ENCODE data around the gene ZMYND10.
A peak's percentile ranks its signal among the peaks of the same experiment; 100 is the strongest.

Gene ZMYND10

DNA sequence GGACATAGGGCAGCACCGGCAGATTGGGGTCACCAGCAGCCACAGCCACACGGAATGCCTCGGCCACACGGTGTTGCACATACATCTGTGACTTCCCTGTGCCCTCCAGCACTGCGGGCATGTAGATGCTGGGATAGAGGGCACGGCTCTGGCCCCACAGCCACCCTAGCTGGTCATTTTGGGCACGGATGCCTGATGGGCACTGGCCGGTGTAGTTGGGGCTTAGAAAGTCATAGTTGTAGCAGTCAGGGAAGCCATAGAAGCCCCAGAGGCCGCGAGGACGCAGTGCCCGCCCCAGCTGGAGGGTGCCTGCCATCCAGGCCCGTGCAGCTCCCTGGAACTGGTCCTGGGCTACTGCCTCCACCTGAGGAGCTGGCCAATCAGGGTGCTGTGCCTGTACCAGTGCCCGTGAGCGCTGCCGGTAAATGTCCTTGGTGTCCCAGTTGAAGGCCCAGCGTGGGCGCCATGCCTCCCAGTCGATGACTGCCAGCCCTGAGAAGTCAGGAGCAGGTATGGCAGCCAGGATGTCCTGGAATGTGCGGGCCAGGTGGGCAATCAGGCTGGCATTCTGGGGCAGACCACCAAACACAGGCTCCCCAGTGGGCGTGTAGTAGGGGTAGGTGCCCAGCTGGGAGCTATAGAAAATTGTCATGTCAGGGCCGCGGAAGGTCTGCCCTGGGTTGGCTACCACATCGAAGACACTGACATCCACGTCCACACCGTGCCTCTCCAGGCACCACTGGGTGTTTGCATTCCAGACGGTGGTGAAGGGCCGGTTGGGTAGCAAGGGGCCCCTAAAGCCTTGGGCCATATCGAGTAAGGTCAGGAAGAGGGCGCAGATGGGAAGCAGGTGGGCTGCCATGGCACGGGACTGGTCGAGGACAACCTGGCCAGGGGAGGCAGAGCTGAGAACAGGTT lies 43.2 kb downstream of the ZMYND10 start:
- no peak for DNase-seq (ENCODE audit: low spot score)
- TF ChIP-seq, protein P1, sequence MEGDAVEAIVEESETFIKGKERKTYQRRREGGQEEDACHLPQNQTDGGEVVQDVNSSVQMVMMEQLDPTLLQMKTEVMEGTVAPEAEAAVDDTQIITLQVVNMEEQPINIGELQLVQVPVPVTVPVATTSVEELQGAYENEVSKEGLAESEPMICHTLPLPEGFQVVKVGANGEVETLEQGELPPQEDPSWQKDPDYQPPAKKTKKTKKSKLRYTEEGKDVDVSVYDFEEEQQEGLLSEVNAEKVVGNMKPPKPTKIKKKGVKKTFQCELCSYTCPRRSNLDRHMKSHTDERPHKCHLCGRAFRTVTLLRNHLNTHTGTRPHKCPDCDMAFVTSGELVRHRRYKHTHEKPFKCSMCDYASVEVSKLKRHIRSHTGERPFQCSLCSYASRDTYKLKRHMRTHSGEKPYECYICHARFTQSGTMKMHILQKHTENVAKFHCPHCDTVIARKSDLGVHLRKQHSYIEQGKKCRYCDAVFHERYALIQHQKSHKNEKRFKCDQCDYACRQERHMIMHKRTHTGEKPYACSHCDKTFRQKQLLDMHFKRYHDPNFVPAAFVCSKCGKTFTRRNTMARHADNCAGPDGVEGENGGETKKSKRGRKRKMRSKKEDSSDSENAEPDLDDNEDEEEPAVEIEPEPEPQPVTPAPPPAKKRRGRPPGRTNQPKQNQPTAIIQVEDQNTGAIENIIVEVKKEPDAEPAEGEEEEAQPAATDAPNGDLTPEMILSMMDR (IDR thresholded peaks at IDR 0.05; ENCODE audit: extremely low read depth, missing control alignments): no peak

DNA sequence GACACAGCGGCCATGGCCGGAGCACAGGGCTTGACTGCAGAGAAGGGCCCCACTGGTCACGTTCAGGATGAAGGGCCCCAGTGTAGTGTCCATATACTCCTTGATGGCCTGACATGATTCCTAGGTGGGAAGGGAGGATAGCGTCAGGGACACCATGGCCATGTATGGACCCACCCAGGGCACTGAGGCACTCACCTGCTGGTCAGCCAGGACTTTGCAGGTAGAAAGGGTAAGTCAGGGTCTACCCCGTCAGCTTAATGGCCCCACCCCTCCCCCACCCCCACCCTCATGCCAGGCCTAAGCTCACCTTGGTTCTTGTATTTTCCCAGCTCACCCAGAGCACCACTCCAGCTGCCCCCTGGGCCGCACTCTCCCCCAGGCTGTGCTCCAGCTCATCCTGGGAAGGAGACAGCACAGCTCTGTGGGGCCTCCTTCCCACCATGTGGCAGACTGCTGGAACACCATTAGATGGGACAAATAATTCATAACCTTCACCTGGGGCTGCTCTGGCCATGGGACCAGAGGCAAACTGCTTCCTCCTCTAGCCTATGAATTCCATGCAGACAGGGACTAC lies 44.8 kb downstream of the ZMYND10 start:
- DNase-seq (ENCODE audit: low spot score): no peak
- TF ChIP-seq, protein P1 (IDR thresholded peaks at IDR 0.05; ENCODE audit: extremely low read depth, missing control alignments): no peak

DNA sequence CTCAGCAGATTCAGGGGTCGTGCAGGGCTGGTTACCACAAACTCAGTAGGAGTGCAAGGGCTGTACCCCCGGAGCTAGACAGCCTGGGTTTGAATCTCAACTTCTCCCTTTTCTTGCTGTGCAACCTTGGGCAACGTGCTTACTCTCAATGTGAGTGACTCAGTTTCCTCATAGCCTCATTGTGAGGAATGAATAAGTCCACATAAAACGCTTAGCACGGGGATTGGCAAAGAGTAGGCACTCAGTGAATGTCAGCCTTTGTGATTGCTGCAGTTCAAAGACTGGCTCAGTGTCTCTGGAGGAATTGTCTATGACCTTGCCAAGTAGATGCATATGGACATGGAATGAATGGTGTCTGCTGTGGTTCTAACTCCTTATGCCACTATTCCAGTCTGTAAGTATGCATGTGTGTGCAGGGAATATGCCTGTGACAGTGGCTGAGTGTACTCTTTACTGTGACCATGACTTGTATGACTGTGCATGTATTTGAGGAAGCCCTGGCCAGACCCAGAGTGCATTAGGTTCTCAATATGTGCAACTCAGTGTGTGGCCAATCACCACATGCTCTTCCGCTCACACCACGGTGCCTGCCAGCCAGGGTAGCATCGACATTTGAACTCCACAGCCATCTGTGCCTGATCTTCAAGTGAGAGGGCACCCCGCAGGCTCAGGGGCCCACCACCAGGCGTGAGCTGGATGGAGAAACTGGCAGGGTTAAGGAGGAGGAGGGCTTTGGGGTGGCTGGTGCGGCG lies 45.4 kb downstream of the ZMYND10 start:
- no peak for DNase-seq (ENCODE audit: low spot score)
- TF ChIP-seq, protein P1 (IDR thresholded peaks at IDR 0.05; ENCODE audit: extremely low read depth, missing control alignments): no peak

DNA sequence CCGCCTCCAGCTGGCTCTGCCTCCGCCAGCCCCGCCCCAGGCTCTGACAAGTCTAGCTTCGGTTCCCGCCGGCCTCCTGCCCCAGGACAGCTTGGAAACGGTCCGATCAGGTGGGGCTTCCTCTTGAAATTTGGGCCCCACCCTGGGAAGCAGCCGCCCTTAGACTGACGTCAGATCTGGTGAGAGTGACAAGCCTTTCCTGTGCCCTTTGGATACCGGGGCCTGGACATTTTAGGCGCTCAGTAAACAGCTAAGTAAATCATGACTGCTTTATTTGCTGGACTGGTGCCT lies 45.9 kb downstream of the ZMYND10 start:
- TF ChIP-seq, protein P1 (IDR thresholded peaks at IDR 0.05; ENCODE audit: extremely low read depth, missing control alignments): no peak
- DNase-seq (ENCODE audit: low spot score): no peak

DNA sequence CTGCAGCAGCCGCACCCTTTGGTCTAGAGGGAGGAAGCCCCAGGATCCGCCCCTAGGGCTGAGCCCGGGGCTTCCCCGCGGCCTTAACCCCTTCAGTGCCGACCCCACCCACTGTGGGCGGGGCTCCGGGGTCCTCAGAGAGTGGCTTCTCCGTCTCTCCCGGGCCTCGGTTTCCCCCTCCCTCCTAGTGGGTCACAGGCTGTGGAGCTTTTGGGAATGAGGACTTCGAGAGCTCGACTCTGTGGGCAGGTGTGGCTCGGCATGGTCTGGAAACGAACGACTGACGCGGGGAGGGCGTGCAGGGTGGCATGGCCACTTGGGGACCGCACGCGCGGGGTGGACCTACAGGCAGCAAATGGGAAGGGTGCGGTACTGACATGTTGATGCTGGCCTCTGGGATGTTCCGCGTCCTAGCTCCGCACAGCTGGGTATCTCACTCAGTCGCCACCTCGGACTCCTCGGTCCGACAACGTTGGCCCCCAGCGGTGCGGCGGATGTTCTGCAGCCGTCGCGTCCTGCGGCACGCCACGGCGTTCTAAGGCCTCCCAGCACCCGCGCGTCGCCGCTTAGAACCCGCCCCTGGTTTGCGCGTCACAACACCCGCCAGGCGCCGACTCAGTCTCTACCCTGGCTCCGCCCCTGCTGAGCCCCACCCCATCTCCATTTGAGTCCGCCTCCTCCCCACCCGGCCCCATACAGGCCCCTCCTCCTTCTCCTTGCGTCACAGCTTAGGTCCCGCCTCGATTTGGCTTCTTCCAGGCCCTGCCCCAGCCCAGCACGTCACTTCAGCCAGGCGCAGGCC lies 46.5 kb downstream of the ZMYND10 start, which contains the start of the genes HYAL3 and NAA80:
TSS of gene HYAL3 (minus strand) at position 570 of the 802 bp plus-strand sequence. CDS start 3,803 bp downstream, outside the sequence.
TSS of gene NAA80 (minus strand) at position 570 of the 802 bp plus-strand sequence. CDS start 1,942 bp downstream, outside the sequence.
- TF ChIP-seq, protein P1 (IDR thresholded peaks at IDR 0.05; ENCODE audit: extremely low read depth, missing control alignments): no peak
- DNase-seq (ENCODE audit: low spot score): peak; percentile 98

DNA sequence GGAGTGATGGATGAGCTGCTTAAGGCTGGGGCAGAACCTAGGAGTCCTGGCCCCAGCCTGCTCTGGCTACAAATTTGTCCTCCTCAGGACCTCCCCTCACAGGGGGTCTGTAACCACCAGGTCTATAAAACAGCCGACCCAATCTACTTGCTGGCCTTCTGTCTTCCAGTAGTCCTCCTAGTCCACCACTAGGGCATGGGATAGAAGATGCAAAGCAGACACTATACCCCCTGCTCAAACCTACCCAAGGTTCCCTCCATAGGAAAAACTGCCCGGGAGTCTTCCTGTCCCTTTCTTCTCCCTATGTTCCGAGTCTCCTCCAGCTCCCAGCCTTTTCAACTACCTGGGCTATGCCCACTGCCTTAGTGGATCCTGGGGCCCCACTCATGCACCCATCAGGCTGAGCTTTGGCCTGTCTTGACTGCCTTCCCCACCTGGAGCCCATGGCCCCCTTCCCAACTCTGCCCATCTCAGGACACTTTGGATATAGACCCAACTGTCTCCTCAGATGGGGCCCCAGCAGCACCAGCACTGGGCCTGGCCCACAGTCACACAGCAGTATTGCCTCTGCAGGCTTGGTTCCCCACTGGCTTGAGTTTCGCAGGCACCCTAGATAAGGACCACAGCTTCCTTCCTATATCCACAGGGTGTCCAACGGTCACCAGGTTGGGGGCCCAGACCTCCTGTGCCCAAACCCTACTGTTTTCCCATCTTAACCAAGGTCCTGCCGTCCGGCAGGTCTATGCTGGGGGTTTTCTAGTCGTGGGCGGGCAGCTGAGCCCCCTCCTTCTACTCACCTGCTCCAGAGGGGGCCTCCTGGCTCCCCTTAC lies 47.4 kb downstream of the ZMYND10 start:
- DNase-seq (ENCODE audit: low spot score): no peak
- TF ChIP-seq, protein P1 (IDR thresholded peaks at IDR 0.05; ENCODE audit: extremely low read depth, missing control alignments): no peak

All from GM20000 (cell line).